Glutamatergic neuron (in vitro differentiated cells): ENCODE data around the gene OTOA. TPM values are rescaled to one million over a fixed set of nuclear protein-coding genes. Genes with fewer than 3 reads are reported as not detected.

ENCODE experiments used
- DNase-seq: peaks from one replicate; pipeline ENCODE4 v3.0.0; 2022
- H3K27ac Mint-ChIP-seq: one replicate; pipeline ENCODE4 v1.8.0; 2020; ENCODE audit warnings: mild to moderate bottlenecking, mixed read lengths, inconsistent platforms; ENCODE audit not compliant: unreplicated experiment
- H3K27me3 Mint-ChIP-seq: one replicate; pipeline ENCODE4 v1.8.0; 2020; ENCODE audit warnings: mild to moderate bottlenecking, moderate library complexity, mixed read lengths, inconsistent platforms; ENCODE audit not compliant: unreplicated experiment
- H3K36me3 Mint-ChIP-seq: one replicate; pipeline ENCODE4 v1.8.0; 2020; ENCODE audit warnings: mild to moderate bottlenecking, mixed read lengths, inconsistent platforms; ENCODE audit not compliant: unreplicated experiment
- H3K4me1 Mint-ChIP-seq: one replicate; pipeline ENCODE4 v1.8.0; 2020; ENCODE audit warnings: mild to moderate bottlenecking, low read depth, mixed read lengths, inconsistent platforms; ENCODE audit not compliant: unreplicated experiment
- H3K4me3 Mint-ChIP-seq: one replicate; pipeline ENCODE4 v1.8.0; 2020; ENCODE audit warnings: mild to moderate bottlenecking, mixed read lengths, inconsistent platforms; ENCODE audit not compliant: unreplicated experiment
- H3K9me3 Mint-ChIP-seq: one replicate; pipeline ENCODE4 v1.8.0; 2020; ENCODE audit warnings: mild to moderate bottlenecking, moderate library complexity, mixed read lengths, inconsistent platforms; ENCODE audit not compliant: unreplicated experiment
- CTCF ChIP-seq: fragments of 200-600 bp; sonication (generic); IDR thresholded peaks from one replicate; pipeline ENCODE4 v1.5.0; 2021; ENCODE audit not compliant: partially characterized antibody, unreplicated experiment
- total RNA-seq: library from RNA; stranded (reverse); fragmentation: NEBNext Ultra II Directional; extraction: Animal tissue kit (Norgen Biotek cat#: 25700); gene quantifications from one replicate; pipeline ENCODE4 v1.2.1, GENCODE V29; 2021; ENCODE audit not compliant: unreplicated experiment

OTOA gene
- total RNA-seq, 1 donor from 2014 or later, result not detected

GRCh38 chr16:21651515-21651914 is 12.3 kb upstream of the OTOA start:
- peaks cover 3% of the 10 kb centered on the region for H3K4me1 Mint-ChIP-seq
- no peak for DNase-seq

GRCh38 chr16:21652453-21652852 is 11.3 kb upstream of the OTOA start, which contains the start of gene IGSF6:
IGSF6 (minus strand) TSS chr16:21652608; CDS start chr16:21652598, 10 bp downstream.
- DNase-seq, result no peak
- no peaks in the 10 kb centered on the region for H3K9me3 Mint-ChIP-seq
- H3K4me1 Mint-ChIP-seq, result no peaks in the 10 kb centered on the region
- H3K27me3 Mint-ChIP-seq, result peaks cover 5% of the 10 kb centered on the region
- H3K27ac Mint-ChIP-seq, result no peak within 1 kb of the TSS
- H3K36me3 Mint-ChIP-seq, result no peaks in the 10 kb centered on the region
- no peak within 1 kb of the TSS for H3K4me3 Mint-ChIP-seq
- no peak for TF ChIP-seq CTCF

More at GRCh38 chr16:21651515-21651914, 12.3 kb upstream of the OTOA start:
- Mint-ChIP-seq H3K27me3 (peaks cover 5% of the 10 kb centered on the region), H3K36me3 (no peaks in the 10 kb centered on the region), H3K27ac (no peak overlapping the region), H3K4me3 (no peak overlapping the region), H3K9me3 (no peaks in the 10 kb centered on the region)
- TF ChIP-seq CTCF, result no peak

- TF ChIP-seq CTCF, result no peak
- no peak for DNase-seq
- no peaks in the 10 kb centered on the region for H3K9me3 Mint-ChIP-seq
- H3K36me3 Mint-ChIP-seq, result no peaks in the 10 kb centered on the region
- no peak overlapping the region for H3K27ac Mint-ChIP-seq
- H3K4me1 Mint-ChIP-seq, result no peaks in the 10 kb centered on the region
- H3K4me3 Mint-ChIP-seq, result no peak overlapping the region
- peaks cover 7% of the 10 kb centered on the region for H3K27me3 Mint-ChIP-seq
Measured at GRCh38 chr16:21653571-21653970, 10.2 kb upstream of the OTOA start.

GRCh38 chr16:21654466-21654865 is 9.3 kb upstream of the OTOA start:
- Mint-ChIP-seq H3K9me3 (no peaks in the 10 kb centered on the region), H3K36me3 (no peaks in the 10 kb centered on the region), H3K27ac (no peak overlapping the region), H3K27me3 (peaks cover 7% of the 10 kb centered on the region), H3K4me3 (no peak overlapping the region), H3K4me1 (no peaks in the 10 kb centered on the region)
- DNase-seq, result no peak
- TF ChIP-seq CTCF, result no peak

- no peak for TF ChIP-seq CTCF
- DNase-seq, result no peak
- Mint-ChIP-seq H3K4me3 (no peak overlapping the region), H3K27me3 (peaks cover 7% of the 10 kb centered on the region), H3K36me3 (no peaks in the 10 kb centered on the region), H3K27ac (no peak overlapping the region), H3K4me1 (no peaks in the 10 kb centered on the region), H3K9me3 (no peaks in the 10 kb centered on the region)
Measured at GRCh38 chr16:21654881-21655280, 8.9 kb upstream of the OTOA start.
